CD4-positive, alpha-beta T cell treated with Interferon alpha-2 for 1 hour (primary cell): Measurements from ENCODE around the gene TNFSF11.

Source experiments
- DNase-seq, 2 donors: peaks; one replicate each; pipeline ENCODE4 v3.0.0-alpha.2; 2020 to 2022

Gene TNFSF11

DNA sequence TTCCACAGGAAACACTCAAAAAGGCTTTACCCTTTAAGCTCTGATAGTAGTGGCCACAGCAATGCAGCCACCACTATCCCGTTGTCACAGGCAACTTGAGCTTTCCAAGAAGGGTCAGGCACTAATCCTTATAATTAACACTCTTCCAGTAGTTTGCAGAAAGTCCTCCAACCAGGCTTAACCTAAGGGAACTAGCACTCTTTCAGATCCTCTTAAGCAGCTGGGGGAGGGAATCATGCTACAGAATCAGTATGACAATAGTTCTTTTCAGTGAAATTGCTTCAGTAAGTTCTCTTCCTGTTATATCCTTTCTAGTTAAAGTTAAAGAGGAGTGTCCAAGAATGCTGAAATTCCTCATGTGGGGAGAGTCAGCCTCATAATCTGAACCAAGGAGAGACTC is 82.2 kb downstream of the TNFSF11 start:
- DNase-seq, result no peak

DNA sequence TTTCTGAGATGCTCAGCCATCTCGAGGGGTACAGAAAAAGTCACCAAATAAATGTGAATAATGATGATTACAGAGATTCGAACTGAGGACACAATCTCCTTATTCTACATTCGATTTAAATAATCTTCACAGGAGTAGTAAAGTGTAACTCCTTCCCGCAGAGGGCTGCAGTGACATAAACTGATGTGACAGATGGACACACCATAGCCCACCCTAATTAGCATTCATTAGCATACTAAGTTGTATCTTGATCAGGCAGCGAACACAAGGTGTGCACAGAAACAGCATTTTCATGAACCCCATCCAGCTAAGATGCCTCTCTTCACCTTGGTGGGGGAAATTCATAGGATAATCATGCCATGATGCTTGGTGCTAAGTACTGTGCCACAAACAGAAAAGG is 83.0 kb downstream of the TNFSF11 start:
- no peak for DNase-seq
